SK-N-MC (cell line): Measurements from ENCODE around the gene PLA2G3.

Source experiments
- DNase-seq: peaks from one replicate; pipeline ENCODE4 v3.0.0-alpha.2; 2011; ENCODE audit warnings: low read depth, low spot score
- H3K27ac ChIP-seq: fragments of 200-600 bp; sonication (generic); 2 replicates; pipeline ENCODE4 v1.5.1; 2016; ENCODE audit warnings: mixed run types
- H3K36me3 ChIP-seq: fragments of 200-600 bp; sonication (generic); 2 replicates; pipeline ENCODE4 v1.6.1; 2017; ENCODE audit warnings: antibody characterized with exemption, low read length, mixed read lengths; ENCODE audit not compliant: insufficient read depth
- H3K4me3 ChIP-seq: fragments of 200-600 bp; sonication (generic); 2 replicates; pipeline ENCODE4 v1.5.1; 2016
- H3K9ac ChIP-seq: fragments of 200-600 bp; sonication (generic); 2 replicates; pipeline ENCODE4 v1.8.0; 2017; ENCODE audit warnings: mixed run types, mixed read lengths; ENCODE audit not compliant: insufficient read length
- H3K9me3 ChIP-seq: fragments of 200-600 bp; sonication (generic); 2 replicates; pipeline ENCODE4 v1.6.1; 2017; ENCODE audit warnings: low read depth, mild to moderate bottlenecking, antibody characterized with exemption, low read length, moderate library complexity, mixed read lengths
- EZH2 ChIP-seq: fragments of 200-600 bp; sonication (generic); IDR thresholded peaks from one replicate; pipeline ENCODE4 v1.6.1; 2017; ENCODE audit warnings: antibody characterized with exemption
- FOXP2 ChIP-seq: optimal IDR thresholded peaks from 2 replicates; pipeline ENCODE3; 2011; ENCODE audit warnings: mild to moderate bottlenecking, moderate library complexity; ENCODE audit not compliant: insufficient read depth; ENCODE audit errors: extremely low read length, control extremely low read depth
- POLR2AphosphoS5 ChIP-seq: IDR thresholded peaks from 2 replicates; pipeline ENCODE4 v1.6.1; 2012; ENCODE audit warnings: mild to moderate bottlenecking, low read depth, low read length, borderline replicate concordance

Gene PLA2G3

DNA sequence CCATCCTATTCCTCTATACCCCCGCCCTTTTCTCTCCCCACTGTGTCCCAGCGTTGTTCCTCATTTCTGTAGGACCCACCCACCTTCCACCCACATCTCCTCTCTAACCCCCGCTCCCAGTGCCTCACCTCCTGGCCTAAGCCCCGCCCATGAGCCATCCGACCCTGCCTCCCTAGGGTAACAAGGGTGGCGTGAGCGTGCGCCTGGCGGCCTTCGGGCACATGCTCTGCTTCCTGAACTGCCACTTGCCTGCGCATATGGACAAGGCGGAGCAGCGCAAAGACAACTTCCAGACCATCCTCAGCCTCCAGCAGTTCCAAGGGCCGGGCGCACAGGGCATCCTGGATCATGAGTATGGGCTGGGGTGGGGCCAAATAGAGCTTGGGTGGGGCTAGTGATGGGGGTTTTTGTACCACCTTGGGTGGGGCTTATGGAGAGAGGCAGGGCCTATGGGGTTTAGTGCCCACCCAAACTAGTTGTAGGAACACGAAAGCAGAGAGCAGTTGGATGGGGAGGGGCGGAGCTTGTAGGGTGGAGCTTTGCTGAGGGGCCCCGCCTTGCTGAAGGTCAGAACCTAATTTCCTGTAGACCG lies 13.0 kb downstream of the PLA2G3 start:
- no peak overlapping the region for H3K4me3 ChIP-seq
- no peaks in the 10 kb centered on the region for H3K9me3 ChIP-seq
- H3K36me3 ChIP-seq, result no peaks in the 10 kb centered on the region
- H3K27ac ChIP-seq, result no peak overlapping the region
- TF ChIP-seq FOXP2, result no peak
- no peak for DNase-seq
- no peak overlapping the region for H3K9ac ChIP-seq

DNA sequence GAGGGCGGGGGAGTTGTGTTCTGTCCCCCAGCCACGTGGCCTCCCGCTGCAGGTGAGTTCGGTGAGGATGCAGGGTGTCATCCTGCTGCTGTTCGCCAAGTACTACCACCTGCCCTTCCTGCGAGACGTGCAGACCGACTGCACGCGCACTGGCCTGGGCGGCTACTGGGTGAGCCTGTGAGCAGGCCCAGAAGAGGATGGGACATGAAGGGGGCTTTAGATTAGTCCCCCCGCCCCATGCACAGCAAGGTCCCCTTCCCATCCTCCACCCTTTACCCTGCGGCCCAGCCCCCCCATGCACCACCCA lies 13.5 kb downstream of the PLA2G3 start:
- no peak for DNase-seq
- H3K27ac ChIP-seq, result no peak overlapping the region
- H3K9ac ChIP-seq, result no peak overlapping the region
- H3K9me3 ChIP-seq, result no peaks in the 10 kb centered on the region
- no peaks in the 10 kb centered on the region for H3K36me3 ChIP-seq
- no peak overlapping the region for H3K4me3 ChIP-seq
- no peak for TF ChIP-seq EZH2

GRCh38 chr22:31126128-31126868 lies 14.0 kb downstream of the PLA2G3 start:
- Histone ChIP-seq H3K9ac (no peak overlapping the region), H3K27ac (no peak overlapping the region), H3K4me3 (no peak overlapping the region), H3K36me3 (no peaks in the 10 kb centered on the region), H3K9me3 (no peaks in the 10 kb centered on the region)
- no peak for DNase-seq
- TF ChIP-seq POLR2AphosphoS5 (no peak), EZH2 (no peak), FOXP2 (no peak)

DNA sequence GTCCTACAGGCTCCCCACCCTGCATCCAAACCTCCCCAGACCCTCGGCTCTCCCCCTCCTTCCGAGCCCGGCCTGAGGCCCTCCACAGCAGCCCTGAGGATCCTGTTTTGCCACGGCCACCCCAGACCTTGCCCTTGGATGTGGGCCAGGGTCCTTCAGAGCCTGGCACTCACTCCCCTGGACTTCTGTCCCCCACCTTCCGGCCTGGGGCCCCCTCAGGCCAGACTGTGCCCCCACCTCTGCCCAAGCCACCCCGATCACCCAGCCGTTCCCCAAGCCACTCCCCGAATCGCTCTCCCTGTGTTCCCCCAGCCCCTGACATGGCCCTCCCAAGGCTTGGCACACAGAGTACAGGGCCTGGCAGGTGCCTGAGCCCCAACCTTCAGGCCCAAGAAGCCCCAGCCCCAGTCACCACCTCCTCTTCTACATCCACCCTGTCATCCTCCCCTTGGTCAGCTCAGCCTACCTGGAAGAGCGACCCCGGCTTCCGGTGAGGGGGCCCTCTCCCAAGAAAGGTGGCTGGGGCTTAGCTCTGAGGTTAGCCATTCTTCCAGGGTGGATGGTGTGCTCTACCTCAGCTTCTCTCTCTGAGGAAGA lies 14.7 kb downstream of the PLA2G3 start:
- TF ChIP-seq POLR2AphosphoS5, result no peak
- no peak for TF ChIP-seq FOXP2
- TF ChIP-seq EZH2, result no peak
- no peak overlapping the region for H3K27ac ChIP-seq

GRCh38 chr22:31124811-31125465 lies 15.4 kb downstream of the PLA2G3 start:
- TF ChIP-seq EZH2, result no peak
- no peak for TF ChIP-seq FOXP2
- TF ChIP-seq POLR2AphosphoS5, result no peak
- no peak overlapping the region for H3K9ac ChIP-seq
- no peaks in the 10 kb centered on the region for H3K36me3 ChIP-seq
- H3K27ac ChIP-seq, result no peak overlapping the region
- no peaks in the 10 kb centered on the region for H3K9me3 ChIP-seq
- H3K4me3 ChIP-seq, result no peak overlapping the region
- no peak for DNase-seq

More for the DNA sequence above, 14.7 kb downstream of the PLA2G3 start:
- Histone ChIP-seq H3K9me3 (no peaks in the 10 kb centered on the region), H3K9ac (no peak overlapping the region), H3K4me3 (no peak overlapping the region), H3K36me3 (no peaks in the 10 kb centered on the region)
- DNase-seq, result no peak

DNA sequence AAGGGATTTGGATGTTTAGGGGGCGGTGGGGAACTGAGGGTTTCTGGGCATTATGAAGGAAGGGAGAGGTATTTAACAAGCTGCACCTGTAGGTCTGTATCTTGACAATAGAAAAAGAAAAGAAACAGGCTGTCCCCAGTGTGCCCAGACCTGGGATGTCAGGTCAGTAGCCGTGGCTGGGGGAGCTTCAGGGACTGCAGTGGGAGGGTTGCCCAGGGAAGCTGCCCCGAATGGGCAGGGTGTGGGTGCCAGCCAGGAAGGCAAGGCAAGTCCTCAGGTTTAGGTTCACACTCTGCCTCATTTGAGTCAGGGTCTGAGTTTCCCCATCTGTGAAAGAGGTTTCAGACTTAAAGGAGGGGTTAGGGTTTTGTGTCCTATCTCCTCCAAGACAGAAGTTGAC lies 16.0 kb downstream of the PLA2G3 start:
- Histone ChIP-seq H3K9me3 (no peaks in the 10 kb centered on the region), H3K9ac (no peak overlapping the region), H3K4me3 (no peak overlapping the region), H3K36me3 (no peaks in the 10 kb centered on the region), H3K27ac (no peak overlapping the region)
- DNase-seq, result no peak
- no peak for TF ChIP-seq POLR2AphosphoS5
- TF ChIP-seq EZH2, result no peak
- TF ChIP-seq FOXP2, result no peak

- no peak for TF ChIP-seq FOXP2
- no peak for TF ChIP-seq POLR2AphosphoS5
- TF ChIP-seq EZH2, result no peak
- H3K9me3 ChIP-seq, result no peaks in the 10 kb centered on the region
- H3K27ac ChIP-seq, result no peak overlapping the region
- no peak for DNase-seq
- peak overlapping the region; percentile 56 for H3K9ac ChIP-seq
- H3K36me3 ChIP-seq, result no peaks in the 10 kb centered on the region
- peak overlapping the region; percentile 74 for H3K4me3 ChIP-seq
These were observed 17.1 kb downstream of the PLA2G3 start for GRCh38 chr22:31123292-31123602.

- no peak within 1 kb of the TSS for H3K27ac ChIP-seq
- no peak for DNase-seq
- peak within 1 kb of the TSS; percentile 56 for H3K9ac ChIP-seq
- no peaks in the 10 kb centered on the region for H3K9me3 ChIP-seq
- H3K4me3 ChIP-seq, result peak within 1 kb of the TSS; percentile 74
- TF ChIP-seq FOXP2 (no peak), POLR2AphosphoS5 (peak; percentile 24; the same call in 1 of the 2 replicates)
- H3K36me3 ChIP-seq, result no peaks in the 10 kb centered on the region
These were observed 17.6 kb downstream of the PLA2G3 start, which contains the start of gene INPP5J for GRCh38 chr22:31122532-31123291. Gene INPP5J, plus strand, starts transcription at chr22:31122966. Its CDS starts 49 bp downstream, at chr22:31123015.
